ENCODE data around the gene KCNN3. TPM values are rescaled to one million over a fixed set of nuclear protein-coding genes. Genes with fewer than 3 reads are reported as not detected.

Gene KCNN3
- total and polyA plus RNA-seq, 2 donors (not counting 1 experiment from before 2014, with no cell fraction given) = 0.17 to 0.82 TPM

GRCh38 chr1:154797175-154797574, 72.9 kb downstream of the KCNN3 start:
- intact Hi-C loops (cut with micrococcal nuclease) = no loop called here
- no peaks in the 10 kb centered on the region for H4K20me1 ChIP-seq (ENCODE audit: control insufficient read depth, insufficient read depth, low read length, poor library complexity, severe bottlenecking)
- no peak for ATAC-seq (ENCODE audit: low read depth)
- H3K9me3 Mint-ChIP-seq (ENCODE audit: insufficient read depth) = no peaks in the 10 kb centered on the region
- H3K27ac Mint-ChIP-seq = no peak overlapping the region
- H2AFZ ChIP-seq (ENCODE audit: insufficient read depth, low read depth, low read length, poor library complexity, severe bottlenecking) = no peak overlapping the region
- no peaks in the 10 kb centered on the region for H3K9me3 ChIP-seq (ENCODE audit: control extremely low read depth in 1 of 3, control insufficient read depth in 2 of 3, insufficient read depth in 1 of 3, low read length in 2 of 3)
- peaks cover 19% of the 10 kb centered on the region for H3K27me3 Mint-ChIP-seq
- WGBS (ENCODE audit: insufficient coverage) = 94% methylated on average over 3 of the region's 6 CpGs
- H3K4me1 Mint-ChIP-seq = no peaks in the 10 kb centered on the region
- H3K9ac ChIP-seq (ENCODE audit: low read length) = no peak overlapping the region
- no peaks in the 10 kb centered on the region for H3K36me3 ChIP-seq (replicated peaks in 1 of 2; ENCODE audit: control extremely low read depth in 1 of 2, control insufficient read depth in 1 of 2, extremely low read depth in 1 of 2, insufficient read depth in 2 of 2, low read length in 1 of 2)
- no peaks in the 10 kb centered on the region for H3K79me2 ChIP-seq (ENCODE audit: control insufficient read depth, insufficient read depth, low read length)
- no peak for DNase-seq
- no peak overlapping the region for H3K4me3 Mint-ChIP-seq
- H3K4me1 ChIP-seq (ENCODE audit: control insufficient read depth in 2 of 2, insufficient read depth in 2 of 2, low read length in 2 of 2) = no peaks in the 10 kb centered on the region
- POLR2A ChIA-PET = no interaction called here
- no peak overlapping the region for H3K4me3 ChIP-seq (ENCODE audit: control extremely low read depth in 1 of 5, extremely low read depth in 1 of 5, insufficient read depth in 1 of 5, low read depth in 2 of 5, low read length in 4 of 5)
- H3K27ac ChIP-seq (ENCODE audit: low read length in 2 of 2) = no peak overlapping the region
- CTCF ChIA-PET = no interaction called here
- no peak overlapping the region for H3K4me2 ChIP-seq (replicated peaks; ENCODE audit: low read depth, low read length, poor library complexity, severe bottlenecking)
- TF ChIP-seq CTCF (IDR thresholded peaks at IDR 0.05) = no peak
- no peak for TF ChIP-seq EZH2 (IDR thresholded peaks at IDR 0.05; ENCODE audit: borderline replicate concordance, insufficient read depth, low read depth, low read length, poor library complexity, severe bottlenecking)
- H3K27me3 ChIP-seq (replicated peaks in 1 of 4; ENCODE audit: control extremely low read depth in 1 of 4, control insufficient read depth in 3 of 4, insufficient read depth in 4 of 4, low read length in 3 of 4) = peaks cover 0 to 9% (median 1%) of the 10 kb centered on the region in 4 experiments

- TF ChIP-seq CTCF (IDR thresholded peaks at IDR 0.05) = no peak
- TF ChIP-seq EZH2 (IDR thresholded peaks at IDR 0.05; ENCODE audit: borderline replicate concordance, insufficient read depth, low read depth, low read length, poor library complexity, severe bottlenecking) = no peak
- no peaks in the 10 kb centered on the region for H3K9me3 Mint-ChIP-seq (ENCODE audit: insufficient read depth)
- WGBS (ENCODE audit: insufficient coverage) = 91% methylated on average over 11 of the region's 15 CpGs
- H3K27ac Mint-ChIP-seq = no peak overlapping the region
- H3K4me1 ChIP-seq (ENCODE audit: control insufficient read depth in 2 of 2, insufficient read depth in 2 of 2, low read length in 2 of 2) = peaks cover 0 to 2% of the 10 kb centered on the region in 2 donors
- H3K4me3 ChIP-seq (ENCODE audit: control extremely low read depth in 1 of 5, extremely low read depth in 1 of 5, insufficient read depth in 1 of 5, low read depth in 2 of 5, low read length in 4 of 5) = no peak overlapping the region
- H3K27me3 Mint-ChIP-seq = peaks cover 19% of the 10 kb centered on the region
- CTCF ChIA-PET = no interaction called here
- no peak overlapping the region for H3K9ac ChIP-seq (ENCODE audit: low read length)
- no peak for ATAC-seq (ENCODE audit: low read depth)
- H3K9me3 ChIP-seq (ENCODE audit: control extremely low read depth in 1 of 3, control insufficient read depth in 2 of 3, insufficient read depth in 1 of 3, low read length in 2 of 3) = no peaks in the 10 kb centered on the region
- no peak for DNase-seq
- H3K4me3 Mint-ChIP-seq = no peak overlapping the region
- no peaks in the 10 kb centered on the region for H3K36me3 ChIP-seq (replicated peaks in 1 of 2; ENCODE audit: control extremely low read depth in 1 of 2, control insufficient read depth in 1 of 2, extremely low read depth in 1 of 2, insufficient read depth in 2 of 2, low read length in 1 of 2)
- no peak overlapping the region for H2AFZ ChIP-seq (ENCODE audit: insufficient read depth, low read depth, low read length, poor library complexity, severe bottlenecking)
- H3K27me3 ChIP-seq (replicated peaks in 1 of 4; ENCODE audit: control extremely low read depth in 1 of 4, control insufficient read depth in 3 of 4, insufficient read depth in 4 of 4, low read length in 3 of 4) = peaks cover 0 to 13% (median 3%) of the 10 kb centered on the region in 4 experiments
- POLR2A ChIA-PET = no interaction called here
- no peak overlapping the region for H3K27ac ChIP-seq (ENCODE audit: low read length in 2 of 2)
- no peaks in the 10 kb centered on the region for H4K20me1 ChIP-seq (ENCODE audit: control insufficient read depth, insufficient read depth, low read length, poor library complexity, severe bottlenecking)
- H3K4me1 Mint-ChIP-seq = peaks cover under 1% of the 10 kb centered on the region
- H3K79me2 ChIP-seq (ENCODE audit: control insufficient read depth, insufficient read depth, low read length) = no peaks in the 10 kb centered on the region
- H3K4me2 ChIP-seq (replicated peaks; ENCODE audit: low read depth, low read length, poor library complexity, severe bottlenecking) = no peak overlapping the region
- intact Hi-C loops (cut with micrococcal nuclease) = no loop called here
Observed at GRCh38 chr1:154796303-154796892, 73.7 kb downstream of the KCNN3 start.

All from B cell (primary cell).